PC-3 (cell line): ENCODE results near the gene IGFBPL1. TPM values are rescaled to one million over a fixed set of nuclear protein-coding genes. Genes with fewer than 3 reads are reported as not detected.

Experiments
- ATAC-seq: fragments of 200-7000 bp; cut with Tn5 transposase; 2 replicates; pipeline ENCODE4 v1.9.1; 2020; ENCODE audit warnings: mild to moderate bottlenecking, moderate library complexity
- BruUV-seq: library from RNA; stranded (reverse); fragments of 400-500 nt; replicated peaks from 2 replicates; lab custom pipeline; 2021; lab: Mats Ljungman, UMichigan
- CTCF ChIA-PET: fragments of 300-600 bp; sonication (Branson Sonifier 250); formaldehyde crosslinking; loops from one replicate; lab custom pipeline; 2022; ENCODE audit warnings: antibody characterized with exemption; lab: Charles Lee
- POLR2A ChIA-PET: fragments of 300-600 bp; sonication (Branson Sonifier 250); formaldehyde crosslinking; loops from one replicate; lab custom pipeline; 2022; ENCODE audit warnings: antibody characterized with exemption; ENCODE audit not compliant: unreplicated experiment; lab: Charles Lee
- DNase-seq: peaks from one replicate; pipeline ENCODE4 v3.0.0-alpha.2; 2015
- H2AFZ ChIP-seq: fragments of 300-600 bp; sonication (generic); 2 replicates; pipeline ENCODE4 v1.6.0; 2016; ENCODE audit warnings: antibody characterized with exemption, low read length
- H3F3A ChIP-seq: fragments of 300-600 bp; sonication (generic); one replicate; pipeline ENCODE4 v1.6.0; 2017; ENCODE audit warnings: antibody characterized with exemption, low read length, control low read depth, mild to moderate bottlenecking; ENCODE audit not compliant: unreplicated experiment
- H3K27ac ChIP-seq: fragments of 300-600 bp; sonication (generic); 2 replicates; pipeline ENCODE4 v1.5.1; 2016; ENCODE audit warnings: mild to moderate bottlenecking, low read length
- H3K27me3 ChIP-seq: fragments of 300-600 bp; sonication (generic); 2 replicates; pipeline ENCODE4 v1.6.1; 2016; ENCODE audit warnings: low read length, mixed read lengths
- H3K36me3 ChIP-seq: fragments of 300-600 bp; sonication (generic); 2 replicates; pipeline ENCODE4 v1.6.1; 2016; ENCODE audit warnings: low read depth, mixed run types, low read length, mixed read lengths
- H3K4me1 ChIP-seq: fragments of 300-600 bp; sonication (generic); 2 replicates; pipeline ENCODE4 v1.5.1; 2016; ENCODE audit warnings: low read length; ENCODE audit not compliant: insufficient read depth
- H3K4me2 ChIP-seq: fragments of 300-600 bp; sonication (generic); 2 replicates; pipeline ENCODE4 v1.6.0; 2016; ENCODE audit warnings: low read length
- H3K4me3 ChIP-seq: fragments of 300-600 bp; sonication (generic); 2 replicates; pipeline ENCODE4 v1.5.1; 2016; ENCODE audit warnings: mild to moderate bottlenecking, low read length, mixed read lengths
- H3K79me2 ChIP-seq: fragments of 300-600 bp; sonication (generic); 2 replicates; pipeline ENCODE4 v1.6.1; 2017; ENCODE audit warnings: low read length, mixed read lengths
- H3K9ac ChIP-seq: fragments of 300-600 bp; sonication (generic); 2 replicates; pipeline ENCODE4 v1.6.0; 2016; ENCODE audit warnings: mild to moderate bottlenecking, low read length
- H3K9me2 ChIP-seq: fragments of 300-600 bp; sonication (generic); replicated peaks from 2 replicates; pipeline ENCODE4 v1.6.1; 2016; ENCODE audit warnings: mixed run types, low read length, mixed read lengths
- H3K9me3 ChIP-seq: fragments of 300-600 bp; sonication (generic); 2 replicates; pipeline ENCODE4 v1.6.1; 2016; ENCODE audit warnings: low read length, mixed read lengths
- H4K20me1 ChIP-seq: fragments of 300-600 bp; sonication (generic); 2 replicates; pipeline ENCODE4 v1.6.1; 2016; ENCODE audit warnings: low read length, mixed read lengths
- EZH2 ChIP-seq: fragments of 300-600 bp; sonication (generic); IDR thresholded peaks from one replicate; pipeline ENCODE4 v1.6.1; 2017; ENCODE audit warnings: antibody characterized with exemption, mild to moderate bottlenecking, low read length; ENCODE audit not compliant: unreplicated experiment
- EZH2phosphoT487 ChIP-seq: fragments of 300-600 bp; sonication (generic); IDR thresholded peaks from 2 replicates; pipeline ENCODE4 v1.6.1; 2018; ENCODE audit warnings: mild to moderate bottlenecking, antibody characterized with exemption, low read length, borderline replicate concordance
- intact Hi-C: fragments of 100-400 bp; cut with micrococcal nuclease; formaldehyde crosslinking; loops from 2 replicates; pipeline ENCODE4 v1.9.0; 2023
- total RNA-seq: library from RNA; depleted of rRNA; stranded (reverse); fragments of >200 nt; gene quantifications from 2 replicates; pipeline ENCODE4 v1.2.3, GENCODE V29; 2014
- TF ChIP-seq, protein P1 (sequence below): fragments of 300-600 bp; sonication (generic); conservative IDR thresholded peaks from 2 replicates; pipeline ENCODE4 v1.5.1; 2017; ENCODE audit warnings: antibody characterized with exemption, low read depth, mild to moderate bottlenecking, low read length

Gene IGFBPL1
- total RNA-seq, 1 experiment from 2014 or later = 0.66 TPM

DNA sequence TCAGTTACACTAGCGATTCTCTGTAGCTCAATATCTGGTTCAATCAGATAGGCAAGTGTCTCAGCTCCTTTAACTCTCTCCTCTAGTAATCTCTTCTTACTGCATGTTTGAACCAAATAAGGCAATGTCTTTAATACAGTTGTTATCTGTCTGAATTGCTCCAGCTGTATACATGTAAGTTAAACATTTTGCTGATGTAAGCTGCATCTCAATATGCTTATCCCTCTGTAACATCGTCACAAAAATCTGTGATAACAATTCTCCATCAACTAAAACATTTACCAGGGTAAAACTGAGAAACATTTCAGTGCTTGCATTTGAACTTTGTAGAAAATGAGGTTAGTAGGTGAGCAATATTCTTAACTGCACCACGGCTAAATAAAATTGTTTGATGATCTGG lies 29.6 kb upstream of the IGFBPL1 start:
- Histone ChIP-seq H3K36me3 (no peaks in the 10 kb centered on the region), H3K9me3 (no peaks in the 10 kb centered on the region), H3K27ac (no peak overlapping the region), H3K9me2 (no peaks in the 10 kb centered on the region), H3K9ac (no peak overlapping the region), H3K4me3 (no peak overlapping the region), H3K79me2 (no peaks in the 10 kb centered on the region), H3F3A (no peaks in the 10 kb centered on the region), H3K4me1 (no peaks in the 10 kb centered on the region), H2AFZ (no peak overlapping the region), H4K20me1 (no peaks in the 10 kb centered on the region), H3K27me3 (peaks cover 11% of the 10 kb centered on the region; the same call in 1 of the 2 replicates), H3K4me2 (no peak overlapping the region)
- intact Hi-C loops = no loop called here
- POLR2A ChIA-PET = no interaction called here
- DNase-seq (no peak), ATAC-seq (no peak)
- CTCF ChIA-PET = no interaction called here
- no TSS peak for BruUV-seq
- TF ChIP-seq EZH2phosphoT487 (no peak), EZH2 (no peak)
- TF ChIP-seq, protein P1, sequence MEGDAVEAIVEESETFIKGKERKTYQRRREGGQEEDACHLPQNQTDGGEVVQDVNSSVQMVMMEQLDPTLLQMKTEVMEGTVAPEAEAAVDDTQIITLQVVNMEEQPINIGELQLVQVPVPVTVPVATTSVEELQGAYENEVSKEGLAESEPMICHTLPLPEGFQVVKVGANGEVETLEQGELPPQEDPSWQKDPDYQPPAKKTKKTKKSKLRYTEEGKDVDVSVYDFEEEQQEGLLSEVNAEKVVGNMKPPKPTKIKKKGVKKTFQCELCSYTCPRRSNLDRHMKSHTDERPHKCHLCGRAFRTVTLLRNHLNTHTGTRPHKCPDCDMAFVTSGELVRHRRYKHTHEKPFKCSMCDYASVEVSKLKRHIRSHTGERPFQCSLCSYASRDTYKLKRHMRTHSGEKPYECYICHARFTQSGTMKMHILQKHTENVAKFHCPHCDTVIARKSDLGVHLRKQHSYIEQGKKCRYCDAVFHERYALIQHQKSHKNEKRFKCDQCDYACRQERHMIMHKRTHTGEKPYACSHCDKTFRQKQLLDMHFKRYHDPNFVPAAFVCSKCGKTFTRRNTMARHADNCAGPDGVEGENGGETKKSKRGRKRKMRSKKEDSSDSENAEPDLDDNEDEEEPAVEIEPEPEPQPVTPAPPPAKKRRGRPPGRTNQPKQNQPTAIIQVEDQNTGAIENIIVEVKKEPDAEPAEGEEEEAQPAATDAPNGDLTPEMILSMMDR = no peak

DNA sequence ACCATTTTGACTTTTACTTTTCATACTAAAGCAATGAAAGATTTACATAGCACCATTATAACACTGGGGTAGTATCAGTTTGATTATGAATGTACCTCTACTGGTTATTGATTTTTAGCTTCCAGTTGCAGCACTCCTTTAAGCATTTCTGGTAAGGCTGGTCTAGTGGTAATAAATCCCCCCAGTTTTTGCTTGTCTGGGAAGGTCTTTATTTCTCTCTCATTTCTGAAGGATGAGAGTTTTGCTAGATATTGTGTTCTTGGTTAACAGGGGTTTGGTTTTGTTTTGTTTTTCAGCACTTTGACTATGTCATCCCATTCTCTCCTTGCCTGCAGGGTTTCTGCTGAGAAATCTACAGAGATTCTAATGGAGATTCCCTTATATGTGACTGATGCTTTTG lies 26.9 kb upstream of the IGFBPL1 start:
- BruUV-seq = no TSS peak
- Histone ChIP-seq H3K4me2 (no peak overlapping the region), H3K9me2 (no peaks in the 10 kb centered on the region), H3K9ac (no peak overlapping the region), H4K20me1 (no peaks in the 10 kb centered on the region), H3K4me3 (no peak overlapping the region), H3K4me1 (no peaks in the 10 kb centered on the region), H2AFZ (no peak overlapping the region), H3K36me3 (no peaks in the 10 kb centered on the region), H3K27ac (no peak overlapping the region), H3K27me3 (0 out of 2 replicates have a peak, but pooled peaks cover 7% of the 10 kb centered on the region), H3F3A (no peaks in the 10 kb centered on the region), H3K79me2 (no peaks in the 10 kb centered on the region), H3K9me3 (no peaks in the 10 kb centered on the region)
- intact Hi-C loops = no loop called here
- no peak for TF ChIP-seq EZH2
- no peak for TF ChIP-seq EZH2phosphoT487
- TF ChIP-seq, protein P1 = no peak
- ATAC-seq (no peak), DNase-seq (no peak)
- CTCF ChIA-PET = no interaction called here
- POLR2A ChIA-PET = no interaction called here

DNA sequence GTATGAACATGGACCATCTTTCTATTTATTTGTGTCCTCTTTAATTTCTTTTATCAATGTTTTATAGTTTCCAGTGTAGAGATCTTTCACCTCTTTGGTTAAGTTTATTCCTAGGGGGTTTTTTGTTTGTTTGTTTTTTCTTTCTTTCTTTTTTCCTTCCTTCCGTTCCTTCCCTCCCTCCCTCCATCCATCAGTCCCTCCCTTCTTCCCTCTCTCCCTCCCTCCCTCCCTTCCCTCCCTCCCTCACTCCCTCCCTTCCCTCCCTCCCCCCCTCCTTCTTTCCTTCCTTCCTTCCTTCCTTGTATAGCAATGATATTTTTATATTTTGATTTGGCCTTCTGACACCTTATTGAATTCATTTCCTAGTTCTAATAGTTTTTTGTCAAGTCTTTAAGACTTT lies 23.4 kb upstream of the IGFBPL1 start:
- Histone ChIP-seq H4K20me1 (no peaks in the 10 kb centered on the region), H3K9me2 (no peaks in the 10 kb centered on the region), H3K4me1 (peaks cover 9% of the 10 kb centered on the region), H3K9ac (no peak overlapping the region), H3K4me3 (no peak overlapping the region), H3K27ac (no peak overlapping the region), H3K36me3 (no peaks in the 10 kb centered on the region), H3K79me2 (no peaks in the 10 kb centered on the region), H3F3A (no peaks in the 10 kb centered on the region), H2AFZ (no peak overlapping the region), H3K9me3 (no peaks in the 10 kb centered on the region), H3K27me3 (no peaks in the 10 kb centered on the region), H3K4me2 (no peak overlapping the region)
- ChIA-PET POLR2A (no interaction called here), CTCF (no interaction called here)
- DNase-seq (no peak), ATAC-seq (no peak)
- BruUV-seq = no TSS peak
- no peak for TF ChIP-seq EZH2
- intact Hi-C loops = no loop called here
